SK-N-SH treated with all-trans-retinoic acid at 6 μM for 48 hours (cell line): Measurements from ENCODE around the gene HNRNPR.

Experiments used
- ATAC-seq: fragments of 200-7000 bp; cut with Tn5 transposase; 3 replicates; pipeline ENCODE4 v1.9.1; 2020; ENCODE audit warnings: mild to moderate bottlenecking, moderate library complexity
- ARNTL ChIP-seq: fragments of 450-650 bp; formaldehyde crosslinking; IDR thresholded peaks from 2 replicates; pipeline ENCODE4 v1.5.0; 2020; ENCODE audit warnings: low read depth, mild to moderate bottlenecking, moderate library complexity, borderline replicate concordance
- BACH2 ChIP-seq: fragments of 250-450 bp; sonication (Bioruptor Pico); IDR thresholded peaks from 2 replicates; pipeline ENCODE4 v1.9.0; 2021; ENCODE audit warnings: mild to moderate bottlenecking, borderline replicate concordance
- CSDC2 ChIP-seq: fragments of 250-450 bp; sonication (Bioruptor Pico); IDR thresholded peaks from 2 replicates; pipeline ENCODE4 v1.5.0; 2020; ENCODE audit warnings: mild to moderate bottlenecking, moderate library complexity
- ESRRG ChIP-seq: fragments of 250-450 bp; sonication (Bioruptor Pico); IDR thresholded peaks from 2 replicates; pipeline ENCODE4 v1.6.1; 2021; ENCODE audit warnings: mild to moderate bottlenecking
- GLIS3 ChIP-seq: fragments of 250-450 bp; sonication (Bioruptor Pico); IDR thresholded peaks from 2 replicates; pipeline ENCODE4 v1.5.0; 2020; ENCODE audit warnings: mild to moderate bottlenecking, moderate library complexity
- ISL1 ChIP-seq: fragments of 250-450 bp; sonication (Bioruptor Pico); IDR thresholded peaks from 2 replicates; pipeline ENCODE4 v2.1.2; 2022; ENCODE audit warnings: mild to moderate bottlenecking, moderate library complexity
- OSR1 ChIP-seq: fragments of 250-450 bp; sonication (Bioruptor Pico); IDR thresholded peaks from 2 replicates; pipeline ENCODE4 v1.8.0; 2022; ENCODE audit warnings: moderate library complexity, mild to moderate bottlenecking, inconsistent platforms
- PPARA ChIP-seq: fragments of 250-450 bp; sonication (Bioruptor Pico); IDR thresholded peaks from 2 replicates; pipeline ENCODE4 v1.5.0; 2020; ENCODE audit warnings: mild to moderate bottlenecking, borderline replicate concordance
- RARB ChIP-seq: fragments of 250-450 bp; sonication (Bioruptor Pico); IDR thresholded peaks from 2 replicates; pipeline ENCODE4 v1.8.0; 2021; ENCODE audit warnings: mild to moderate bottlenecking, moderate library complexity
- SNAI2 ChIP-seq: fragments of 250-450 bp; sonication (Bioruptor Pico); IDR thresholded peaks from 2 replicates; pipeline ENCODE4 v1.5.0; 2020; ENCODE audit warnings: mild to moderate bottlenecking, moderate library complexity
- TCF4 ChIP-seq: fragments of 250-450 bp; sonication (Bioruptor Pico); IDR thresholded peaks from 2 replicates; pipeline ENCODE4 v1.8.0; 2021; ENCODE audit warnings: mild to moderate bottlenecking, moderate library complexity, borderline replicate concordance
- TOX ChIP-seq: fragments of 250-450 bp; sonication (Bioruptor Pico); IDR thresholded peaks from 2 replicates; pipeline ENCODE4 v1.8.0; 2021; ENCODE audit warnings: mild to moderate bottlenecking, moderate library complexity, borderline replicate concordance
- ZC3H10 ChIP-seq: fragments of 250-450 bp; sonication (Bioruptor Pico); IDR thresholded peaks from 2 replicates; pipeline ENCODE4 v1.5.1; 2021; ENCODE audit warnings: mild to moderate bottlenecking, moderate library complexity
- ZFP3 ChIP-seq: fragments of 250-450 bp; sonication (Bioruptor Pico); IDR thresholded peaks from 2 replicates; pipeline ENCODE4 v1.5.0; 2020; ENCODE audit warnings: mild to moderate bottlenecking, moderate library complexity
- ZNF565 ChIP-seq: fragments of 450-650 bp; formaldehyde crosslinking; conservative IDR thresholded peaks from 2 replicates; pipeline ENCODE4 v1.5.0; 2020; ENCODE audit warnings: low read depth, mild to moderate bottlenecking, moderate library complexity
- ZNF70 ChIP-seq: fragments of 450-650 bp; formaldehyde crosslinking; IDR thresholded peaks from 2 replicates; pipeline ENCODE4 v1.5.0; 2020; ENCODE audit warnings: mild to moderate bottlenecking, moderate library complexity
- ZNF8 ChIP-seq: fragments of 450-650 bp; formaldehyde crosslinking; IDR thresholded peaks from 2 replicates; pipeline ENCODE4 v1.5.0; 2020; ENCODE audit warnings: mild to moderate bottlenecking, moderate library complexity
- TF ChIP-seq, protein P1 (sequence below): fragments of 250-450 bp; sonication (Bioruptor Pico); IDR thresholded peaks from 2 replicates; pipeline ENCODE4 v1.8.0; 2020; ENCODE audit warnings: mild to moderate bottlenecking, moderate library complexity, borderline replicate concordance
- TF ChIP-seq, protein P2 (sequence below): fragments of 250-450 bp; sonication (Bioruptor Pico); IDR thresholded peaks from 2 replicates; pipeline ENCODE4 v1.5.0; 2020; ENCODE audit warnings: mild to moderate bottlenecking, moderate library complexity
- TF ChIP-seq, protein P3 (sequence below): fragments of 250-450 bp; sonication (Bioruptor Pico); IDR thresholded peaks from 2 replicates; pipeline ENCODE4 v1.5.1; 2020; ENCODE audit warnings: low read depth, mild to moderate bottlenecking, moderate library complexity
- TF ChIP-seq, protein P4 (sequence below): fragments of 250-450 bp; sonication (Bioruptor Pico); IDR thresholded peaks from 2 replicates; pipeline ENCODE4 v1.8.0; 2021; ENCODE audit warnings: low read depth, mild to moderate bottlenecking, moderate library complexity, borderline replicate concordance
- TF ChIP-seq, protein P5 (sequence below): fragments of 250-450 bp; sonication (Bioruptor Pico); IDR thresholded peaks from 2 replicates; pipeline ENCODE4 v1.5.1; 2021; ENCODE audit warnings: mild to moderate bottlenecking, moderate library complexity

HNRNPR gene

DNA sequence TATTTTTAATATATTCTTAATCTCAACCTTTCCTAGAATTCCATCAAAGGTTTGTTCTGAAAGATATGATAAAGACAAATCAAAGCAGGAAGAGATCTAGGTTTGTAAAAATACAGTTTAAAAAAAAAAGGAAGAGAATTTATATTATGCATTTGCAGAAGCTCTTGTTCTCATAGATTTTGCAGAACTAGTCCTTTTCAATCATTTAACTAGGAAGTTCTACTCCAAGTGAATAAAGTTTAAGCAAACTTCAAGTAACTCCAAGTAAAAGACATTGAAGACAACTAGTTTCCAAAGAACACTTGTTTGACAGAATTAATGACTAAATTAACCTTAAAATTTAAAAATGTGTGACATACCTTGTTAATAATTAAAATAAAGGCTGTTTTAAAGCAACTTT lies 55.9 kb downstream of the HNRNPR start:
- no peak for ATAC-seq

DNA sequence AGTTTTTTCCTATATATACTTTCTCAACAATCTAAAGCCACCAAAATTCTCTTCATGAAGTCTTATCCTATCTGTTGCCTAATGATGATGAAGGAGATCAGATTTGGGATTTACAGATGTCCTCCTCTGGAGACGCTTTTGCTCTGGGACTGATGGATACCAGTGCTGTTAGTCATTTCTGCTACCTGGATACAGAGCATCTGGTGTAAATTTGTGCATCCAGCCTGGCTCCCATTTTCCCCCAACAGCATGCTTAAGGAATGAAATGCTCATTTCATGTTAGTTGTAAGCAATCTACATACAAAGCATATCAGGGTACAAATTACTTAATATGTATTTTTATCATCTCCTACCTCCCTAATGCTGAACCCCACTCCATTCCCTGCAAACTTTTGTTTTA lies 57.7 kb downstream of the HNRNPR start:
- TF ChIP-seq BACH2 (CRISPR knock-in tag) (no peak), ESRRG (no peak), GLIS3 (CRISPR knock-in tag) (no peak), ZNF565 (CRISPR knock-in tag) (no peak), SNAI2 (CRISPR knock-in tag) (no peak), ISL1 (no peak), ARNTL (CRISPR knock-in tag) (no peak), OSR1 (CRISPR knock-in tag) (no peak), CSDC2 (CRISPR knock-in tag) (no peak), TCF4 (CRISPR knock-in tag) (no peak), ZNF8 (no peak), PPARA (CRISPR knock-in tag) (no peak), ZFP3 (CRISPR knock-in tag) (no peak)
- TF ChIP-seq, protein P1, sequence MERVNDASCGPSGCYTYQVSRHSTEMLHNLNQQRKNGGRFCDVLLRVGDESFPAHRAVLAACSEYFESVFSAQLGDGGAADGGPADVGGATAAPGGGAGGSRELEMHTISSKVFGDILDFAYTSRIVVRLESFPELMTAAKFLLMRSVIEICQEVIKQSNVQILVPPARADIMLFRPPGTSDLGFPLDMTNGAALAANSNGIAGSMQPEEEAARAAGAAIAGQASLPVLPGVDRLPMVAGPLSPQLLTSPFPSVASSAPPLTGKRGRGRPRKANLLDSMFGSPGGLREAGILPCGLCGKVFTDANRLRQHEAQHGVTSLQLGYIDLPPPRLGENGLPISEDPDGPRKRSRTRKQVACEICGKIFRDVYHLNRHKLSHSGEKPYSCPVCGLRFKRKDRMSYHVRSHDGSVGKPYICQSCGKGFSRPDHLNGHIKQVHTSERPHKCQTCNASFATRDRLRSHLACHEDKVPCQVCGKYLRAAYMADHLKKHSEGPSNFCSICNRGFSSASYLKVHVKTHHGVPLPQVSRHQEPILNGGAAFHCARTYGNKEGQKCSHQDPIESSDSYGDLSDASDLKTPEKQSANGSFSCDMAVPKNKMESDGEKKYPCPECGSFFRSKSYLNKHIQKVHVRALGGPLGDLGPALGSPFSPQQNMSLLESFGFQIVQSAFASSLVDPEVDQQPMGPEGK (CRISPR knock-in tag): no peak
- TF ChIP-seq, protein P2, sequence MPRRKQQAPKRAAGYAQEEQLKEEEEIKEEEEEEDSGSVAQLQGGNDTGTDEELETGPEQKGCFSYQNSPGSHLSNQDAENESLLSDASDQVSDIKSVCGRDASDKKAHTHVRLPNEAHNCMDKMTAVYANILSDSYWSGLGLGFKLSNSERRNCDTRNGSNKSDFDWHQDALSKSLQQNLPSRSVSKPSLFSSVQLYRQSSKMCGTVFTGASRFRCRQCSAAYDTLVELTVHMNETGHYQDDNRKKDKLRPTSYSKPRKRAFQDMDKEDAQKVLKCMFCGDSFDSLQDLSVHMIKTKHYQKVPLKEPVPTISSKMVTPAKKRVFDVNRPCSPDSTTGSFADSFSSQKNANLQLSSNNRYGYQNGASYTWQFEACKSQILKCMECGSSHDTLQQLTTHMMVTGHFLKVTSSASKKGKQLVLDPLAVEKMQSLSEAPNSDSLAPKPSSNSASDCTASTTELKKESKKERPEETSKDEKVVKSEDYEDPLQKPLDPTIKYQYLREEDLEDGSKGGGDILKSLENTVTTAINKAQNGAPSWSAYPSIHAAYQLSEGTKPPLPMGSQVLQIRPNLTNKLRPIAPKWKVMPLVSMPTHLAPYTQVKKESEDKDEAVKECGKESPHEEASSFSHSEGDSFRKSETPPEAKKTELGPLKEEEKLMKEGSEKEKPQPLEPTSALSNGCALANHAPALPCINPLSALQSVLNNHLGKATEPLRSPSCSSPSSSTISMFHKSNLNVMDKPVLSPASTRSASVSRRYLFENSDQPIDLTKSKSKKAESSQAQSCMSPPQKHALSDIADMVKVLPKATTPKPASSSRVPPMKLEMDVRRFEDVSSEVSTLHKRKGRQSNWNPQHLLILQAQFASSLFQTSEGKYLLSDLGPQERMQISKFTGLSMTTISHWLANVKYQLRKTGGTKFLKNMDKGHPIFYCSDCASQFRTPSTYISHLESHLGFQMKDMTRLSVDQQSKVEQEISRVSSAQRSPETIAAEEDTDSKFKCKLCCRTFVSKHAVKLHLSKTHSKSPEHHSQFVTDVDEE (CRISPR knock-in tag): no peak
- TF ChIP-seq, protein P3, sequence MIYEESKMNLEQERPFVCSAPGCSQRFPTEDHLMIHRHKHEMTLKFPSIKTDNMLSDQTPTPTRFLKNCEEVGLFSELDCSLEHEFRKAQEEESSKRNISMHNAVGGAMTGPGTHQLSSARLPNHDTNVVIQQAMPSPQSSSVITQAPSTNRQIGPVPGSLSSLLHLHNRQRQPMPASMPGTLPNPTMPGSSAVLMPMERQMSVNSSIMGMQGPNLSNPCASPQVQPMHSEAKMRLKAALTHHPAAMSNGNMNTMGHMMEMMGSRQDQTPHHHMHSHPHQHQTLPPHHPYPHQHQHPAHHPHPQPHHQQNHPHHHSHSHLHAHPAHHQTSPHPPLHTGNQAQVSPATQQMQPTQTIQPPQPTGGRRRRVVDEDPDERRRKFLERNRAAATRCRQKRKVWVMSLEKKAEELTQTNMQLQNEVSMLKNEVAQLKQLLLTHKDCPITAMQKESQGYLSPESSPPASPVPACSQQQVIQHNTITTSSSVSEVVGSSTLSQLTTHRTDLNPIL (CRISPR knock-in tag): no peak
- ATAC-seq: peak; percentile 42; the same call in 2 of the 3 replicates

More for the DNA sequence above, 55.9 kb downstream of the HNRNPR start:
- TF ChIP-seq PPARA (CRISPR knock-in tag): no peak
- no peak for TF ChIP-seq ISL1
- TF ChIP-seq, protein P3 (CRISPR knock-in tag): no peak
- TF ChIP-seq ZC3H10 (CRISPR knock-in tag): no peak
- TF ChIP-seq TOX: no peak
- TF ChIP-seq RARB (CRISPR knock-in tag): no peak
- no peak for TF ChIP-seq TCF4 (CRISPR knock-in tag)
- TF ChIP-seq ZFP3 (CRISPR knock-in tag): no peak
- TF ChIP-seq ZNF70 (CRISPR knock-in tag): no peak

DNA sequence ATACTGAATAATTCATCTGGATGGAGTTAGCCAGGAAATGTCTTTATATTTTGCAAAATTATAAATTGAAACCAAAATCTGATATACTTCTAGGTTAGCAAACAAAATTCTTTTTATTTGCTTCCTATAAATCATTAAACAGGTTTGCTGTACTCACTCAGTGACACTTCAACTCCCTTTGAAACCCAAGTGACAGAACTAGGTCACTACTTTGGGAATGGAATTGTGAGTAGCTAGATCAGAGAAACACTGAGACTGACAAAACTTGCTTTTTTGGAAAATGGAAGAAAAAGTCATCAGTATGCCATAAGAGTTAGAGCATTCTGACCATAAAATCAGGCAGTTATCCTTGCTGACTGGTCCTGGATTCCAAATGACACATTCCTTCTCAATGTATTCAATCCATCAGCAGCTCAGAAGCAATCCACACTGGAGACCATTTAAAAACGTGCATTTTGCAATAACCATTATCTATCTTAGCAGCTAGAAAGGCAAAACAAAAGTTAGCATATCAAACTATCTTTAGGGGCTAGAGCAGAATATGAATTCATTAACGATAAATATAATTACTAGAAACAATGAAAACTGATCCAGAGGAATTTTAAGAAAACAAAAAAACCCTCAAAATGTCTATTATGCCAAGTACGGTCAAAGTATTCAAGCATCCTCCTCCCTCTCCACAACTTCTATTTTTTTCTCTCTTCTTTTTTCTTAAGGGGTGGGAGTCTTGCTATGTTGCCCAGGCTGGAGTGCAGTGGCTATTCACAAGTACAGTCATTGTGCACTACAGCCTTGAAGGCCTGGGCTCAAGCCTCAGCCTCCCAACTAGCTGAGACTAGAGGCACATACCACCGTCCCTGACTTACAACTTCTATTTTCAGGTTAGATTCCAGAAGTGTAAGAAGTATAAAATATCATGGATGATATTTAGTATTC lies 60.1 kb downstream of the HNRNPR start:
- peak; percentile 60; the same call in 2 of the 3 replicates for ATAC-seq
- TF ChIP-seq ARNTL (CRISPR knock-in tag): no peak
- TF ChIP-seq ESRRG: no peak
- TF ChIP-seq CSDC2 (CRISPR knock-in tag): no peak
- TF ChIP-seq TOX: no peak
- TF ChIP-seq GLIS3 (CRISPR knock-in tag): no peak
- TF ChIP-seq ZNF70 (CRISPR knock-in tag): no peak
- no peak for TF ChIP-seq RARB (CRISPR knock-in tag)
- no peak for TF ChIP-seq TCF4 (CRISPR knock-in tag)
- TF ChIP-seq, protein P4, sequence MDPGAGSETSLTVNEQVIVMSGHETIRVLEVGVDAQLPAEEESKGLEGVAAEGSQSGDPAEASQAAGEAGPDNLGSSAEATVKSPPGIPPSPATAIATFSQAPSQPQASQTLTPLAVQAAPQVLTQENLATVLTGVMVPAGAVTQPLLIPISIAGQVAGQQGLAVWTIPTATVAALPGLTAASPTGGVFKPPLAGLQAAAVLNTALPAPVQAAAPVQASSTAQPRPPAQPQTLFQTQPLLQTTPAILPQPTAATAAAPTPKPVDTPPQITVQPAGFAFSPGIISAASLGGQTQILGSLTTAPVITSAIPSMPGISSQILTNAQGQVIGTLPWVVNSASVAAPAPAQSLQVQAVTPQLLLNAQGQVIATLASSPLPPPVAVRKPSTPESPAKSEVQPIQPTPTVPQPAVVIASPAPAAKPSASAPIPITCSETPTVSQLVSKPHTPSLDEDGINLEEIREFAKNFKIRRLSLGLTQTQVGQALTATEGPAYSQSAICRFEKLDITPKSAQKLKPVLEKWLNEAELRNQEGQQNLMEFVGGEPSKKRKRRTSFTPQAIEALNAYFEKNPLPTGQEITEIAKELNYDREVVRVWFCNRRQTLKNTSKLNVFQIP (CRISPR knock-in tag): no peak
- no peak for TF ChIP-seq ZC3H10 (CRISPR knock-in tag)
- no peak for TF ChIP-seq OSR1 (CRISPR knock-in tag)
- TF ChIP-seq ZNF565 (CRISPR knock-in tag): no peak
- TF ChIP-seq, protein P1 (CRISPR knock-in tag): no peak
- TF ChIP-seq BACH2 (CRISPR knock-in tag): no peak
- TF ChIP-seq ZNF8: no peak
- TF ChIP-seq, protein P5, sequence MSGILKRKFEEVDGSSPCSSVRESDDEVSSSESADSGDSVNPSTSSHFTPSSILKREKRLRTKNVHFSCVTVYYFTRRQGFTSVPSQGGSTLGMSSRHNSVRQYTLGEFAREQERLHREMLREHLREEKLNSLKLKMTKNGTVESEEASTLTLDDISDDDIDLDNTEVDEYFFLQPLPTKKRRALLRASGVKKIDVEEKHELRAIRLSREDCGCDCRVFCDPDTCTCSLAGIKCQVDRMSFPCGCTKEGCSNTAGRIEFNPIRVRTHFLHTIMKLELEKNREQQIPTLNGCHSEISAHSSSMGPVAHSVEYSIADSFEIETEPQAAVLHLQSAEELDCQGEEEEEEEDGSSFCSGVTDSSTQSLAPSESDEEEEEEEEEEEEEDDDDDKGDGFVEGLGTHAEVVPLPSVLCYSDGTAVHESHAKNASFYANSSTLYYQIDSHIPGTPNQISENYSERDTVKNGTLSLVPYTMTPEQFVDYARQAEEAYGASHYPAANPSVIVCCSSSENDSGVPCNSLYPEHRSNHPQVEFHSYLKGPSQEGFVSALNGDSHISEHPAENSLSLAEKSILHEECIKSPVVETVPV (CRISPR knock-in tag): no peak
